ENCODE data around the gene ANKRD1. TPM values are rescaled to one million over a fixed set of nuclear protein-coding genes. Genes with fewer than 3 reads are reported as not detected.
"Not testable (repeated sequence)": the region's sequence is repeated elsewhere in the genome, so short reads cannot be mapped to it uniquely, and the experiment has no call there.

The ANKRD1 gene
- total RNA-seq, 1 experiment from 2014 or later, result 0.59 TPM

- H3K27me3 ChIP-seq, DNase-seq, H3K36me3 ChIP-seq, H3K4me3 ChIP-seq, H3K9me3 ChIP-seq: not testable (repeated sequence)
Observed at GRCh38 chr10:90942980-90943379, 22.1 kb upstream of the ANKRD1 start.

DNA sequence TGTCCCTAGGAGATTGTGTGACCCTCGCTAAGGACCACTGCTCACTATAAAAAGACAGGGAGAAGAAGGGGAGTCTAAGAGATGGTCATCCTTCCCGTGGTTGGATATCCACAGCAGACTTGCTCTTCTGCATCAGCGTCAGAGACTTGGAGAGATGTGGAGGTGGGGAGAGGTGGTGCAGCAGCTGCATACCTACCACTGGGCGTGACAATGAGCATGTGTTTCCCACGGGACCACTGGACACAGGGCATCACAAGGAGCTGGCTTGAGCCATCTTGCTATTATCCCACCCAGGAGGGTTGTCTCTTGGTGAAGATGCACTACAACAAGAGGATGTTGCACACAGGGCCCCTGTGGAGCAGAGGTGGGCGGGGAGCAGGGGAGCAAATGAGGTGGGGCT lies 18.8 kb upstream of the ANKRD1 start:
- no peaks in the 10 kb centered on the region for H3K36me3 ChIP-seq
- no peaks in the 10 kb centered on the region for H3K27me3 ChIP-seq
- H3K9me3 ChIP-seq, result no peaks in the 10 kb centered on the region
- DNase-seq, result no peak
- H3K4me3 ChIP-seq, result no peak overlapping the region

GRCh38 chr10:90939116-90939515 lies 18.2 kb upstream of the ANKRD1 start:
- DNase-seq, result no peak
- H3K27me3 ChIP-seq, result no peaks in the 10 kb centered on the region

DNA sequence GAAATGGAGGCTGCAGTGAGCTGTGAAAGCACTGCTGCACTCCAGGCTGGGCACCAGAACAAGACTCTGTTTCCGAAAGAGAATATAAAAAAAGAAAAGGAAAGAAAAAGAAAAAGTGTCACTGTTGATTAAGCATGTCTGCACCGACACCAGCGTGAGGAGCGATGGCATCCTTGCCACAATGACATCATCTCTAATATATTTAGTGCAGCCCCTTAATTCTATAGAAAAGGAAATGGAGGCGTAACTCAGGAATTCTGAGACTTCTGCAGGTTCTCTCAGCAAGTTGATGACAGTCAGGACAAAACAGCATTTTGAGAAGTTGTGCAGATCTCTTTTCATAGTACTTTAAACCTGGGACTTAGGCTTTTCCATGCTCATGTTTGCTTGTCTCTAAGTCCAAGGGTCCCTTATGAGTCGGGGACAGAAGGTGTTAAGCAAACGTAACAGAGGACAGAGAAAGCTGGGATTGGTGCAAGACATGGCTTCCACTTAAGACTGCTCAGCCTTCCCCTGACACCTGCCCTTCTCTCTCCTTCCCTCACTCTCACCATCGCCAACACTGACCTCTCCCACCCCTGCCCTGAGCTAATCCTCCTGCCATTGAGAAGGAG lies 16.9 kb upstream of the ANKRD1 start:
- H3K9me3 ChIP-seq, result no peaks in the 10 kb centered on the region
- H3K36me3 ChIP-seq, result no peaks in the 10 kb centered on the region
- DNase-seq, result no peak
- no peaks in the 10 kb centered on the region for H3K27me3 ChIP-seq
- H3K4me3 ChIP-seq, result no peak overlapping the region

More at GRCh38 chr10:90939116-90939515, 18.2 kb upstream of the ANKRD1 start:
- H3K4me3 ChIP-seq, result no peak overlapping the region
- H3K36me3 ChIP-seq, result no peaks in the 10 kb centered on the region
- H3K9me3 ChIP-seq, result no peaks in the 10 kb centered on the region

DNA sequence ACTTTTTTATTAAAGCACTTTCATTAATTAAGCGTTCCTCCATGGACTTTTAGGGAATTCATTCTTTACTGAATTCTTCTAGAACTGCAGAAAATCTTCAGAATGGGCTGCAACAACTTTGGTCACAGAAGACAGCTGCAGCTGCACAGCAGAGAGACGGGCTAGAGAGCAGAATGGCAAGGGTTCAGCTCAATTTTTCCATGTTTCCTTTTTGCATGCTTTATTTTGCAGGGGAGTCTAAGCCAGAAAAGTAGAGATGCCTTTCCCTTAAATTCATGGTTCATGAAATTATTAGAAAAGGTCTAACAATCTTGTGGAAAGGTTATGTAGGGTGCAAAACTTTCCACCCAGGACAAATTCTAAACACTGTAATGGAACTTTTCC lies 15.4 kb upstream of the ANKRD1 start:
- Histone ChIP-seq H3K9me3 (no peaks in the 10 kb centered on the region), H3K36me3 (no peaks in the 10 kb centered on the region), H3K27me3 (no peaks in the 10 kb centered on the region), H3K4me3 (no peak overlapping the region)
- DNase-seq, result no peak

GRCh38 chr10:90935581-90936275 lies 14.8 kb upstream of the ANKRD1 start:
- no peaks in the 10 kb centered on the region for H3K9me3 ChIP-seq
- H3K4me3 ChIP-seq, result no peak overlapping the region
- no peaks in the 10 kb centered on the region for H3K27me3 ChIP-seq
- no peaks in the 10 kb centered on the region for H3K36me3 ChIP-seq
- no peak for DNase-seq

DNA sequence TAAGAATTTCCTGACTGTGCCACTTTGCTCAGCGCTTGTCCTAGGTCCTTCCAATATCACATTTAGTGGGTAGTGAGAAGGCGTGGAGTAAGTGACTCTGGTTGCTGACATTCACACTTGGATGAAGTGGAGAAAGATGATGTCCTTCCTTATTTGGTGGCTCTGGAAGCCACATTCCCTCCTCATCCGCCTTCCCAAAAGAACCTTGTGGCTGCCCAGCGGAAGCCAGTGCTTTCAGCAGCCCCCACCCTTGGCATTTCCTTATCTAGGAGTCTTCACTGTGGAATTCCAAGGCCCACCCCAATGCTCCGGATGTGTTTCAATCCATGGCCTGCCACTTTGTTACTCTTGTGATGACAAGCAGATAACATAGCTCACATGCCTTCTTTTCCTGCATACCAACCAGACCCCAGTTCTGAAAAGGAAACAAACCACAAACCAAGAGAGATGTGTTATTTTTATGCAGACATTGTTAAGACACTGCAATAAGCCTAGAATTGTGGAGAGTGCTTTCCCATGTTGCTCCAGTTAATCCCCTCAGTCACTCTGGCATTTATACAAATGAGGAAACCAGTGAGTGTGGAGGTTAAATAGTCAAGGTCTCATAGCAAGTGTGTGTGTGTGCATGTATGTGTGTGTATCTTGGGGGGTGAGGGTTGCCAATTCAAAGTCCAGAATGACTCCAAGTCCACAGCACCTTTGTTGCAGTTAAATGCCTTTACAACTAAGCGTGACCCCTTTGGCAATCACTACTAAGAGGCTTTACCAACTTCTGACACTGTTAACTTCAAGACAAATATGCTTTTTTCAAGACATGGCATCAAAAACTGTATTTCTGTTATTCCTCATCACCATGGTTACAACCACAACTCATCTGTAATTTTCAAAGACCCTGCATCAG lies 10.3 kb upstream of the ANKRD1 start:
- Histone ChIP-seq H3K27me3 (no peaks in the 10 kb centered on the region), H3K36me3 (no peaks in the 10 kb centered on the region), H3K9me3 (no peaks in the 10 kb centered on the region), H3K4me3 (no peak overlapping the region)
- DNase-seq, result peak; percentile 40

DNA sequence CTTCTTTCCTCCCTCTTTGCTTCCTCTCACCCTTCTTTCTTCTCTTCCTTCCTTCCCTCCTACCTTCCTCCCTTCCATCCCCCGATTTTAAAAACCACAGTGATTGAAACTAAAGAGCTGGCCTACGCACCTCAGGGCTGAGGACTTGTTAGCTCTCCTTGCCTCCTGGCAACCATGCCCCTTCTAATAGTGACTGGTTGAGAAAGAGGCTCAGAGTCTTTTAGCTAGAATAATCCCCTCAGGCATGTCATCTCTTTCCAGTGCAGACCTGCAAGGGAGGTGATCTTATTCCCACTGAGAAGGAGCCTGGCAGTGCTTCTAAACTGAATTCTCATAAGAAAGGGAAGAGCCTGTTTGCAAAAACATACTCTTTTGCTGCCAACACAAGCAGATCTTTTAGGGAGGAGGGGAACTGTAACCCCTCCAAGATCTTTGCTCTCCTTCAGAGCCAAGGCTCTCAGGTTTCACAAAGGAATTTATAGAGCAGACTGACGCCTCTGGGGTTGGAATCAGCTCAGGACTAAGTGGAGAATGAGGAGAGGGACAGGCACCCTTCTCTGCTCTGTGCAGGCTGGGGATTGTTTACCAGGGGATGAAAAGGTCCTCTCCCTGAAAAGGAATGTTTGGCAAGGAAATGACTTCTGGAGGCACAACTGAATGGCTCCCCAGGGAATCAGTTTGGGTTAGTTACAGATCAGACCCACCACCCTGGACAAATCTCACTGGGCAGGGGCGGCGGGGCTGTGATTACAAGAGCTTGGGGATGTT lies 9.4 kb upstream of the ANKRD1 start:
- DNase-seq, result peak; percentile 80
- Histone ChIP-seq H3K27me3 (no peaks in the 10 kb centered on the region), H3K4me3 (no peak overlapping the region), H3K9me3 (no peaks in the 10 kb centered on the region), H3K36me3 (no peaks in the 10 kb centered on the region)

- Histone ChIP-seq H3K36me3 (no peaks in the 10 kb centered on the region), H3K4me3 (no peak overlapping the region), H3K27me3 (no peaks in the 10 kb centered on the region), H3K9me3 (no peaks in the 10 kb centered on the region)
- no peak for DNase-seq
Observed at GRCh38 chr10:90929179-90929578, 8.3 kb upstream of the ANKRD1 start.

GRCh38 chr10:90927293-90927692 lies 6.4 kb upstream of the ANKRD1 start:
- no peaks in the 10 kb centered on the region for H3K36me3 ChIP-seq

DNA sequence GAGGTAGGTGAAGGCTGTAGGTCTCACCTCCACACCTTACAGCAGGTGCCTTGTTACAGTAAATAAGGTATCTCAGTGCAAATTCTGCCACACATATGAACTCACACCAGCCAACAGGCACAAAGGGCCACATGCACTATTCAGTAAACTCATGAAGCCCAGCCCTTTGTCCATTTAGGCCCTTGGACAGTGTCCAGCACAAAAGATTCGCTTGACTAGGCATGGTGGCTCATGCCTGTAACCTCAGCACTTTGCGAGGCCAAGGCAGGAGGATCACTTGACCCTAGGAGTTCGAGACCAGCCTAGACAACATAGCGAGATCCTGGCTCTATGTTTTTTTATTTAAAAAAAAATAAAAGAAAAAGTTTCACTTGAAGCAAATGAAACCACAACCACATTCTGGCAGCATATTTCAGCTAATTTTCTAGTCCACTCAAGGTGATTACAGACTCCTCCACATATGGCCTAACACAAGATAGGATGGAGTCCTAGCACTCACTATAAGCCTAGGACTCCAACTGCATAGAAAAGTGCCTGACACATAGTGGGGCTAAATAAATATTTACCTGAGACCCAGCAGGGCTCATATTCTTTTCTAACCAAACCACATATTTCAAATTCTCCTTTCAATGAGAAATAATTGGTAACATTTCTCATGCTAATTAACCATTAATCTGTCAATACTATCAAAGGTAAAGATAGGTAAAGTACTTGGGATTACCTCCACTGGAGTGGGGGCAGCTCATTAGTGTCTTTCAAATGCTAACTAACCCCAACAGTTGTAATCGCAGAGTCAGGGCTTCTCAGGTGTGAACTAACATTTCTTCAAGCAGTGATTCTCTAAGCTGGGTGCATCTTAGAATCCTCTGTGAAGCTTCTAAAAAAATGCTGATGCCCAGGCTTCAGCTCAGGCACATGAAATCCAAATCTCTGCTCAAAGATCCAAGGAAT lies 4.5 kb upstream of the ANKRD1 start:
- Histone ChIP-seq H3K4me3 (no peak overlapping the region), H3K36me3 (no peaks in the 10 kb centered on the region), H3K27me3 (no peaks in the 10 kb centered on the region), H3K9me3 (no peaks in the 10 kb centered on the region)
- DNase-seq, result no peak

More at GRCh38 chr10:90927293-90927692, 6.4 kb upstream of the ANKRD1 start:
- H3K4me3 ChIP-seq, result no peak overlapping the region
- no peak for DNase-seq
- H3K9me3 ChIP-seq, result no peaks in the 10 kb centered on the region
- H3K27me3 ChIP-seq, result no peaks in the 10 kb centered on the region

DNA sequence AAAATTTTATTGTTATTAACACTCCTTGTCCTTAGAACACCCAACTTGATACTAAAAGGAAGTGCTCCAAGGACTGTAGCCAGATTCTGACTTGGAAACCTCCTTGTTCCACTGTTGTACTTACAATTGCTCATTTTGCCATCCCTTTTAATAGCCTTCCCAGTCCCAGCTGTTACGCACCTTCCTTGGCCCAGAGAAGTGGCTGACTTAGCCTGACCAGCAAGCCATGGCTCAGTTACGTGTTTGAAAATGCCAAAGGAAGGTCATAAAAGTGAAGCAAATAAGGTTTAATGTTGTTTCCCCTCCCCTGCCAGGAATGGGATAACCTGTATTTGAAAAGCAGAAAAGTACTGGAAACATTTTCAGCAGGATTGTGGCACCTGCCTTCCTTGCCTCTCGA lies 3.7 kb upstream of the ANKRD1 start:
- H3K36me3 ChIP-seq, result no peaks in the 10 kb centered on the region
- no peaks in the 10 kb centered on the region for H3K9me3 ChIP-seq
- DNase-seq, result no peak
- H3K27me3 ChIP-seq, result no peaks in the 10 kb centered on the region
- H3K4me3 ChIP-seq, result no peak overlapping the region

- no peak overlapping the region for H3K4me3 ChIP-seq
- no peaks in the 10 kb centered on the region for H3K27me3 ChIP-seq
- H3K9me3 ChIP-seq, result no peaks in the 10 kb centered on the region
- no peak for DNase-seq
- H3K36me3 ChIP-seq, result no peaks in the 10 kb centered on the region
Observed at GRCh38 chr10:90923111-90923731, 2.3 kb upstream of the ANKRD1 start.

- DNase-seq, result no peak
- Histone ChIP-seq H3K9me3 (no peaks in the 10 kb centered on the region), H3K36me3 (no peaks in the 10 kb centered on the region), H3K27me3 (no peaks in the 10 kb centered on the region), H3K4me3 (no peak overlapping the region)
Observed at GRCh38 chr10:90921906-90922305, 1.0 kb upstream of the ANKRD1 start.
